SU-DHL-6 (cell line): ENCODE data around the gene TMPRSS9.

ENCODE experiments used
- CTCF ChIP-seq: fragments of 200-600 bp; sonication (generic); IDR thresholded peaks from one replicate; pipeline ENCODE4 v1.5.1; 2017; ENCODE audit warnings: antibody characterized with exemption, mild to moderate bottlenecking, low read length, moderate library complexity; ENCODE audit not compliant: insufficient read depth, poor library complexity, severe bottlenecking
- EZH2phosphoT487 ChIP-seq: fragments of 200-600 bp; sonication (generic), shearing (Covaris generic); conservative IDR thresholded peaks from 2 replicates; pipeline ENCODE4 v1.6.1; 2018; ENCODE audit warnings: mild to moderate bottlenecking, antibody characterized with exemption, low read length, moderate library complexity, mixed read lengths

- TF ChIP-seq CTCF (no peak), EZH2phosphoT487 (no peak)
Observed at GRCh38 chr19:2371656-2372055, 11.6 kb downstream of the TMPRSS9 start.
